ENCODE data around the gene LGALS9. TPM values are rescaled to one million over a fixed set of nuclear protein-coding genes. Genes with fewer than 3 reads are reported as not detected.
"Not testable (repeated sequence)": the region's sequence is repeated elsewhere in the genome, so short reads cannot be mapped to it uniquely, and the experiment has no call there.

Gene LGALS9
- total RNA-seq, 1 donor from 2014 or later, result 0.54 TPM

- Mint-ChIP-seq H3K36me3 (no peaks in the 10 kb centered on the region), H3K9me3 (no peaks in the 10 kb centered on the region), H3K27ac (no peak overlapping the region), H3K4me1 (no peaks in the 10 kb centered on the region), H3K27me3 (ENCODE audit: insufficient read depth, low read depth) (peaks cover 5% of the 10 kb centered on the region), H3K4me3 (no peak overlapping the region)
- Histone ChIP-seq H3K27ac (no peak overlapping the region), H3K4me3 (no peak overlapping the region), H4K20me1 (ENCODE audit: low read depth) (no peaks in the 10 kb centered on the region), H3F3A (ENCODE audit: low read depth) (no peaks in the 10 kb centered on the region), H3K9me3 (ENCODE audit: low read depth) (no peaks in the 10 kb centered on the region), H3K36me3 (no peaks in the 10 kb centered on the region), H3K4me2 (no peak overlapping the region), H3K27me3 (no peaks in the 10 kb centered on the region), H3K4me1 (no peaks in the 10 kb centered on the region), H3K9ac (no peak overlapping the region), H2AFZ (replicated peaks) (no peak overlapping the region), H3K79me2 (ENCODE audit: low read depth) (no peaks in the 10 kb centered on the region)
- TF ChIP-seq CTCF (IDR thresholded peaks at IDR 0.05) (no peak), EZH2 (IDR thresholded peaks at IDR 0.05) (no peak), EZH2phosphoT487 (IDR thresholded peaks at IDR 0.05) (no peak)
- DNase-seq (ENCODE audit: low spot score), result no peak
Observed at GRCh38 chr17:27640790-27641189, 9.8 kb downstream of the LGALS9 start.

GRCh38 chr17:27644586-27644985 lies 13.6 kb downstream of the LGALS9 start:
- Histone ChIP-seq H2AFZ (replicated peaks) (no peak overlapping the region), H3K9me3 (ENCODE audit: low read depth) (no peaks in the 10 kb centered on the region), H3K36me3 (no peaks in the 10 kb centered on the region), H4K20me1 (ENCODE audit: low read depth) (no peaks in the 10 kb centered on the region), H3K79me2 (ENCODE audit: low read depth) (no peaks in the 10 kb centered on the region), H3K4me1 (no peaks in the 10 kb centered on the region), H3K9ac (no peak overlapping the region), H3K27me3 (no peaks in the 10 kb centered on the region), H3K27ac (no peak overlapping the region), H3K4me2 (no peak overlapping the region), H3F3A (ENCODE audit: low read depth) (no peaks in the 10 kb centered on the region), H3K4me3 (no peak overlapping the region)
- Mint-ChIP-seq H3K36me3 (no peaks in the 10 kb centered on the region), H3K27ac (no peak overlapping the region), H3K9me3 (no peaks in the 10 kb centered on the region), H3K27me3 (ENCODE audit: insufficient read depth, low read depth) (peaks cover 6% of the 10 kb centered on the region), H3K4me1 (peaks cover 7% of the 10 kb centered on the region), H3K4me3 (peak overlapping the region; percentile 22)
- TF ChIP-seq EZH2 (IDR thresholded peaks at IDR 0.05), result no peak
- no peak for DNase-seq (ENCODE audit: low spot score)

GRCh38 chr17:27645621-27646020 lies 14.6 kb downstream of the LGALS9 start:
- H3K9me3 Mint-ChIP-seq; H3K4me3 ChIP-seq; H3K9me3 ChIP-seq (ENCODE audit: low read depth); H3K27ac ChIP-seq; H4K20me1 ChIP-seq (ENCODE audit: low read depth); H3K4me3 Mint-ChIP-seq; H3K9ac ChIP-seq; H3K27me3 Mint-ChIP-seq (ENCODE audit: insufficient read depth, low read depth); H3K4me2 ChIP-seq; H3F3A ChIP-seq (ENCODE audit: low read depth); H3K36me3 ChIP-seq; H3K27me3 ChIP-seq; H3K79me2 ChIP-seq (ENCODE audit: low read depth); H3K4me1 Mint-ChIP-seq; H3K27ac Mint-ChIP-seq; H2AFZ ChIP-seq (replicated peaks); H3K4me1 ChIP-seq; H3K36me3 Mint-ChIP-seq; DNase-seq (ENCODE audit: low spot score): not testable (repeated sequence)

- TF ChIP-seq CTCF (IDR thresholded peaks at IDR 0.05) (no peak), EZH2 (IDR thresholded peaks at IDR 0.05) (no peak)
- Histone ChIP-seq H3F3A (ENCODE audit: low read depth) (no peaks in the 10 kb centered on the region), H2AFZ (replicated peaks) (no peak overlapping the region), H3K9me3 (ENCODE audit: low read depth) (no peaks in the 10 kb centered on the region), H3K27me3 (no peaks in the 10 kb centered on the region), H3K27ac (no peak overlapping the region), H4K20me1 (ENCODE audit: low read depth) (no peaks in the 10 kb centered on the region), H3K36me3 (no peaks in the 10 kb centered on the region), H3K79me2 (ENCODE audit: low read depth) (no peaks in the 10 kb centered on the region), H3K9ac (no peak overlapping the region), H3K4me3 (no peak overlapping the region), H3K4me1 (no peaks in the 10 kb centered on the region), H3K4me2 (no peak overlapping the region)
- Mint-ChIP-seq H3K27ac (no peak overlapping the region), H3K36me3 (no peaks in the 10 kb centered on the region), H3K9me3 (no peaks in the 10 kb centered on the region), H3K4me3 (no peak overlapping the region), H3K27me3 (ENCODE audit: insufficient read depth, low read depth) (peaks cover 6% of the 10 kb centered on the region), H3K4me1 (peaks cover 7% of the 10 kb centered on the region)
- no peak for DNase-seq (ENCODE audit: low spot score)
Observed at GRCh38 chr17:27646232-27646631, 15.2 kb downstream of the LGALS9 start.

All from neural progenitor cell (in vitro differentiated cells).